Activated CD8-positive, alpha-beta memory T cell treated with anti-CD3 and anti-CD28 coated beads, Interleukin-2, amount 10 ng/mL, durations not matched to agents 7 days and 5 days (primary cell): ENCODE measurements around the gene TYMP. TPM values are rescaled to one million over a fixed set of nuclear protein-coding genes. Genes with fewer than 3 reads are reported as not detected.
A peak's percentile ranks its signal among the peaks of the same experiment; 100 is the strongest.

ENCODE experiments used
- ATAC-seq: fragments of 150-1000 bp; cut with Tn5 transposase; one replicate; pipeline ENCODE4 v1.10.0; 2021; ENCODE audit warnings: moderate library complexity
- CTCF ChIA-PET: fragments of 350-600 bp; sonication (Branson Sonifier 250); formaldehyde crosslinking; loops from one replicate; lab custom pipeline; 2021; ENCODE audit warnings: antibody characterized with exemption; lab: Charles Lee
- DNase-seq: peaks from one replicate; pipeline ENCODE4 v3.0.0-alpha.2; 2020
- H3K27ac Mint-ChIP-seq: one replicate; pipeline ENCODE4 v1.8.0; 2021; ENCODE audit warnings: mild to moderate bottlenecking, mixed read lengths
- H3K27me3 Mint-ChIP-seq: one replicate; pipeline ENCODE4 v1.8.0; 2021; ENCODE audit warnings: mixed read lengths
- H3K36me3 Mint-ChIP-seq: one replicate; pipeline ENCODE4 v1.8.0; 2021; ENCODE audit warnings: mild to moderate bottlenecking, mixed read lengths
- H3K4me1 Mint-ChIP-seq: one replicate; pipeline ENCODE4 v1.8.0; 2021; ENCODE audit warnings: mixed read lengths
- H3K4me3 Mint-ChIP-seq: one replicate; pipeline ENCODE4 v1.8.0; 2021; ENCODE audit warnings: mild to moderate bottlenecking, moderate library complexity, mixed read lengths
- H3K9me3 Mint-ChIP-seq: one replicate; pipeline ENCODE4 v1.8.0; 2022; ENCODE audit warnings: low read depth, mixed read lengths
- total RNA-seq, 2 experiments: library from RNA; stranded (reverse); gene quantifications; one replicate each; pipeline ENCODE4 v1.2.3, GENCODE V29; 2021

The TYMP gene
- total RNA-seq, 2 experiments from 2014 or later: 93.1 to 108 TPM

DNA sequence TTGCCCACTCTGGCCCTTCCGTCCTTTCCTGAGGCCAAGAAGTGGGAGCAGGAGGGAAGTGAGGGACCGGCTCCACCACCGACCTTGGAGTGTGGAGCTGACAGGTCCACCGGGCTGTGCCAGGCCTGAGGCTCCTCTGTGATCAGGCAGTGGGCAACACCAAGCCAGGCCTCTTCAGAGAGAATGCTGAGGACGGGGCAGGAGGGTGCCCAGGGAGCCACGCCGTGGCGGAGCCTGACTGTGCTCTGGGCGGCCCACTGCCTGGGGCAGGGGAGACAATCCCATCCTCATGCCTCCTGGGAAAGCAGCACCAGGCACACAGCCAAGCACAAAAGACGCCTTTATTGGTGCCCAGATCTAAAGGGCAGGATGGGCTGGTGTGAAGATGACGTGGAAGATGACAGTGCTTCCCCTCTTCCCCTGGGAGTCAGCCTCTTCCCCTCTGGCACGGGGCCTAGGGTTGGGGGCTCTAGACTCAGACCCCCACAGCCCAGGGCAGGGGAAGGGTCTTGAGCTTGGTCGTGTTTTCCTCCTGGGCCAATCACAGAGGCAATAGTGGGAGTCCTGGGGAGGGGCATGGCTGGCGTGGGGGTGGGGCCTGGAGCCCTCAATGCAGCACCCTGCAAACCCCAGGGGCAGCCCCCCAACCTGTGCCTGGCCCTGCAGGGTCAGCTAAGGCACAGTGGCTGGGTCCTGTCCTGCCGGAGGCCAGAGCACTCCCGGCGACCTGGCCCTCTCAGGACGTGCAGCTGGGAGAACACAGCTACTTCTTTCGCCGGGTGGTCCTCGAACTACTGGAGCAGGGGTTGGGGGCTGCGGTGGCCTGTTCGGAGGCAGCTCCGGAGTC, 27.0 kb downstream of the TYMP start:
- DNase-seq (no peak), ATAC-seq (no peak)
- Mint-ChIP-seq H3K4me3 (no peak overlapping the region), H3K36me3 (no peaks in the 10 kb centered on the region), H3K27me3 (peaks cover under 1% of the 10 kb centered on the region), H3K4me1 (peaks cover 15% of the 10 kb centered on the region), H3K27ac (no peak overlapping the region), H3K9me3 (no peaks in the 10 kb centered on the region)
- CTCF ChIA-PET: interaction anchor here (0.9 to 1.8 kb wide), 2 partner anchors 23 to 29 kb away, joined by 3 to 5 read pairs; partner anchors contain the start of gene SCO2

DNA sequence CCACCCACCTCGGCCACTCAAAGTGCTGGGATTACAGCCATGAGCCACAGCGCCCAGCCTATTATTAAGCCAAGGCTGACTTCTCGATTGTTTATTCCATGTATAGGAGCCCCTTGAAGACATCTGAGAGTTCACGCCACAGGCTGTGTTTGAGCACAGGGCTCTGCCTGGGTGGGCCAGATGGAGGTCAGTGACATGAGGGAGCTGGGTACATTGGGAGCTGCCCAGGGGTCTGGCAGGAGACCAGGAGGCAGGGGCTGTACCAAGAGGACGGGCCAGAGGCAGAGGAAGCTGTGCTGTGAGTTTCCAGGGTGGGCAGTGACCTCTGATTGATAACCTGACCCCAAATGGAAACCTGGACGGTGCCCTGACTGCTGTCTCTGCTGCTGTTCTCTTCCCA, 27.7 kb downstream of the TYMP start:
- no peaks in the 10 kb centered on the region for H3K9me3 Mint-ChIP-seq
- peaks cover 5% of the 10 kb centered on the region for H3K27me3 Mint-ChIP-seq
- DNase-seq (no peak), ATAC-seq (no peak)
- H3K4me1 Mint-ChIP-seq: peaks cover 15% of the 10 kb centered on the region
- H3K27ac Mint-ChIP-seq: no peak overlapping the region
- H3K36me3 Mint-ChIP-seq: no peaks in the 10 kb centered on the region
- CTCF ChIA-PET: interaction anchor here (1.2 to 1.8 kb wide), 2 partner anchors 24 to 188 kb away, joined by 3 to 5 read pairs; partner anchors contain the start of gene SCO2
- no peak overlapping the region for H3K4me3 Mint-ChIP-seq

DNA sequence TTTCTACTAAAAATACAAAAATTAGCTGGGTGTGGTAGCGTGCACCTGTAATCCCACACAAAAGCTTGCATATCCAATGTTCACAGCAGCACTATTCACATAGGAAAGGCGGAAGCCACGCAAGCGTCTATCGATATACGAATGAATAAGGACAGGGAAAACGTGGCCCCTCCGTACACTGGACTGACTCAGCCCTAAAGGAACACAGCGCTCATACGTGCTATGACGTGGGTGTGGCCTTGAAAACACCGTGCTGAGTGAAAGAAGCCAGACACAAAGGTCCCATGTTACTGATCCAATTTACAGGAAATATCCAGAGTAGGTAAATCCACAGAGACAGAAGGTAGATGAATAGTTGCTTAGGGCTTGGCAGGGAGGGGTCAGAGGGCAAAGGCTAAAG, 29.4 kb downstream of the TYMP start:
- Mint-ChIP-seq H3K9me3 (no peaks in the 10 kb centered on the region), H3K4me3 (no peak overlapping the region), H3K36me3 (no peaks in the 10 kb centered on the region), H3K27ac (no peak overlapping the region), H3K4me1 (peaks cover 10% of the 10 kb centered on the region), H3K27me3 (peaks cover 10% of the 10 kb centered on the region)
- DNase-seq (no peak), ATAC-seq (no peak)
- CTCF ChIA-PET: interaction anchor here (0.8 to 3.4 kb wide), 6 partner anchors 16 to 248 kb away, joined by 3 to 13 read pairs (median 4); no protein-coding TSS in a partner anchor

DNA sequence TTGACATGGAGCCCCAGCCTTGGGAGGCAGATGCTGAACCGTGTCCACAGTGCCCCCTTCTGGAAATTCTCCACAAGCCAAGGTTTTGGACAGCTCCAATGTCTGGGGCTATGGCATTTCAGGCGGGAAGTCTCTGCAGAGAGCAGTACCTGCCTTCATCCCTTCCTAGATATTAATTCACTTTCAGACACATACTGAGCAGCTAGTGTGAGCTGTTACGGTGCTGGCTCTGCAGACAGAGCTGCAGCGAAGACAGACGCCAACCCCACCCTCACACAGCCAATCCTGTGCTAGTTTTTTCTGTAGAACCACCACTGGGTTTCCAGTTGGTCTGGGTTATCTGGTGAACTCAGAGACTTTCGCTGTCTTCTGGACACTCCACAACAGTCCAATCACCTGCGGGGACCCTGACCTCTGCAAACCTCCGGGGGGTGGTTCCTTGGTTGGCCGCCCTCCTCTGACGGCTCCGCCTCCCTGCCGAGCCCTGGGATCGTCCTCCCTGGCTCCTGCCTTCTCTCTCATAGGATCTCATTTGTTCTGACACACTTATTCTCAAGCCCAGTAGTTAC, 31.4 kb downstream of the TYMP start:
- DNase-seq (peak; percentile 85), ATAC-seq (peak; percentile 92)
- CTCF ChIA-PET: interaction anchor here (0.6 to 3.4 kb wide), 42 partner anchors 9 to 327 kb away, joined by 3 to 38 read pairs (median 4); partner anchors contain the start of genes ADM2, HDAC10, LMF2 and MIOX
- H3K4me3 Mint-ChIP-seq: no peak overlapping the region
- H3K36me3 Mint-ChIP-seq: no peaks in the 10 kb centered on the region
- peaks cover 13% of the 10 kb centered on the region for H3K27me3 Mint-ChIP-seq
- H3K27ac Mint-ChIP-seq: no peak overlapping the region
- H3K4me1 Mint-ChIP-seq: peaks cover 7% of the 10 kb centered on the region
- no peaks in the 10 kb centered on the region for H3K9me3 Mint-ChIP-seq

DNA sequence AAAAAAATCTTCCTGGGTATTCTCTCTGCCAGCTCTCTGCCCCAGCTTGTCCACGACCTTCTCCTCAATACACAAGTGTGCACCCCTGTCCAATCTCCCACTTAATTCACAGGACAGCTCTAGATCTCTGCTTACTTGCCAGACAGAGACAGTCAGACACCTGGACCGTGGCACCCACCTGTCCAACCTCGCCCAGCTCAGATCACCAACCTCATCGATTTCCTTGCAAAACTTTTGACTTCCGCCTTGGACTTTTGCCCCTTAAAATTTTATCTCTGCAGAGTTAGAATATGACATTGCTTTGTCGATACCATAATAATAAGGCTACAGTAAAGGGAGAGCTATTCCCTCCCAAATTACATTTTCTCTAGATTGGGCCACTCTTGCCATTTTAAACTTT, 32.7 kb downstream of the TYMP start:
- ATAC-seq: no peak
- CTCF ChIA-PET: interaction anchor here (1.0 to 3.4 kb wide), 17 partner anchors 10 to 255 kb away, joined by 3 to 38 read pairs (median 5); partner anchors contain the start of genes ADM2, HDAC10, LMF2 and MIOX
- no peak overlapping the region for H3K4me3 Mint-ChIP-seq

DNA sequence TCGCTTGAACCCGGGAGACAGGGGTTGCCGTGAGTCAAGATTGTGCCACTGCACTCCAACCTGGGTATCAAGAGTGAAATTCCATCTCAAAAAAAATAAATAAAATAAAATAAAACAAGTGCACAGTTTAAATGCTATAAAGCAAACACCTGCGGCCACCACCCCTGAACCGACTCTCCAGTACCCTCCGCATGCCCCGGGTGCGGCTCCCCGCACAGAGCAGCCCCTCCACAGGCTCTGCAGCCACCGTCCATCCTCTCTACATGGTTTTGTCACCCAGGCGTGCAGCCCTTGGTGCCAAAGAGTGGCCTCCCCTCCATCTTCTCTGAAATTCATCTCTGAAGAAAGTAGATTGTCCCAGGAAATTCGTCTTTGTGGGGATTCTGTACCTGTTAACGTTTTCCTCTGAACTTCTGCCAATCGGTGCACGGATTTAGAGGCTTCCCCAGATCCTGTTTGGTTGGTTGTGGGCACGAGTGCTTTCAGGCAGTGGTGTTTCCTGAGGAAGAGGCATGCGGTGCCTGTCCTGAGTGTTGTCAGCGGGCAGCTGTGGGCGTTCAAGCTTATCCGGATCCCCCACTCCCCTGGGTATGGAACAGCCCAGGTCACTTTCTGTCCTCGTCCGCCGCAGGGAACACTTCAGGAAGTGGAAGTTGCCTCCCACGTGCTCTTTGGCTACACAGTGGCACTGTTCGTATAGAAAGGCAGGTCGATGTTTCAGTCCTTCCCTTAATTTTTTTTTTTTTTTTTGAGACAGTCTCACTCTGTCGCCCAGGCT, 39.1 kb downstream of the TYMP start:
- Mint-ChIP-seq H3K27me3 (peaks cover 5% of the 10 kb centered on the region), H3K4me3 (no peak overlapping the region), H3K4me1 (peaks cover 8% of the 10 kb centered on the region), H3K9me3 (no peaks in the 10 kb centered on the region), H3K27ac (no peak overlapping the region), H3K36me3 (no peaks in the 10 kb centered on the region)
- DNase-seq (no peak), ATAC-seq (peak; percentile 32)
- CTCF ChIA-PET: interaction anchor here (0.8 to 1.4 kb wide), 2 partner anchors 9 to 23 kb away, joined by 3 read pairs; no protein-coding TSS in a partner anchor

More for the DNA sequence above, 32.7 kb downstream of the TYMP start:
- DNase-seq: no peak
- H3K36me3 Mint-ChIP-seq: no peaks in the 10 kb centered on the region
- H3K27ac Mint-ChIP-seq: no peak overlapping the region
- no peaks in the 10 kb centered on the region for H3K9me3 Mint-ChIP-seq
- H3K27me3 Mint-ChIP-seq: peaks cover 13% of the 10 kb centered on the region
- peaks cover 7% of the 10 kb centered on the region for H3K4me1 Mint-ChIP-seq

DNA sequence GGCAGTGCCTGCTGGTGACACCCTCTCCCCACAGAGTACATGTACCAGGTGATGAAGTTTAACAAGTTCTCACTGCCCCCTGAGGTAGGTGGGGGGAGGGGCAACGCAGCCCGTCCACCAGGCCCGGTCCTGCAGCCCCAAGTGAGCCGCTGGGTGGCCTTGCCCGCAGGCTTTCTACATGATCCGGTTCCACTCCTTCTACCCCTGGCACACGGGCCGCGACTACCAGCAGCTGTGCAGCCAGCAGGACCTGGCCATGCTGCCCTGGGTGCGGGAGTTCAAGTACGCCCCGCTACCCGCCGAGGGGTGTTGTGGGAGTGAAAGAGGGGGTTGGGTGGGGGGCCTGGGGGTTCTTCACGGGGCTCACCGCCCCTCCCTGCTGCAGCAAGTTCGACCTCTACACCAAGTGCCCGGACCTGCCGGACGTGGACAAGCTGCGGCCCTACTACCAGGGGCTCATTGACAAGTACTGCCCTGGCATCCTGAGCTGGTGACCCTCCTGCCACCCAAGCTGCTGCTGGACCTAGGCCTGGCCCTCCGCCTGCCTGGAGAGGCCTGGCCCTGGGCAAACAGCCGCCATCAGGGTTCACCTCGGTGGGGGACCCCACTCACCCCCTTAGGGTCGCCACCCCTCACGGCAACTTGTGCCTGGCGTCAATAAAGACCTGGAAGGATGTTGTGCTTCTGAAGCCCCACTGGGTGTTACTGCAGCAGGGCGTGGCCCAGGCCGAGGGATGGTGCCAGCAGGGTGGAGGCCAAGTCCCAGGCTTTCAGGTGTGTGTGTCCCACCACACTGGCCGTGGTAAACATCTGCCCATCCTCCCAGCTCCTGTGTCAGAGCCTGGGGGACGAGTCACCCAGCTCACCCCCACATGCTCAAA, 40.2 kb downstream of the TYMP start:
- Mint-ChIP-seq H3K4me3 (no peak overlapping the region), H3K27ac (no peak overlapping the region), H3K9me3 (no peaks in the 10 kb centered on the region), H3K27me3 (no peaks in the 10 kb centered on the region), H3K4me1 (peaks cover 8% of the 10 kb centered on the region), H3K36me3 (no peaks in the 10 kb centered on the region)
- no peak for DNase-seq
- CTCF ChIA-PET: interaction anchor here (1.3 to 1.4 kb wide), 2 partner anchors 9 to 10 kb away, joined by 3 to 4 read pairs; no protein-coding TSS in a partner anchor
- no peak for ATAC-seq

DNA sequence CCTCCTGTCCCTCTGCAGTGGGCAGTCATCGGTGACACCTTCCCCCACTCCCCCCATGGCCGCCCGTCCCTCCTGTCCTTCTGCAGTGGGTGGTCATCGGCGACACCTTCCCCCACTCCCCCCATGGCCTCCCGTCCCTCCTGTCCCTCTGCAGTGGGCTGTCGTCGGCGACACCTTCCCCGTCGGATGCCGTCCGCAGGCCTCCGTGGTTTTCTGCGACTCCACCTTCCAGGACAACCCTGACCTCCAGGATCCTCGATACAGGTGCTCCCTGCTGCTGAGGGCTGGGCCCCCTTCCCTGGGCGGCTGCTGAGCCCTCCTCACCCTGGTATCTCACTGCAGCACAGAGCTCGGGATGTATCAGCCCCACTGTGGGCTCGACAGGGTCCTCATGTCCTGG, 40.9 kb downstream of the TYMP start:
- no peak for DNase-seq
- H3K36me3 Mint-ChIP-seq: no peaks in the 10 kb centered on the region
- CTCF ChIA-PET: interaction anchor here (1.3 kb wide), 1 partner anchor 9 kb away, joined by 4 read pairs; no protein-coding TSS in a partner anchor
- ATAC-seq: no peak
- no peaks in the 10 kb centered on the region for H3K9me3 Mint-ChIP-seq
- no peaks in the 10 kb centered on the region for H3K27me3 Mint-ChIP-seq
- no peak overlapping the region for H3K27ac Mint-ChIP-seq
- no peak overlapping the region for H3K4me3 Mint-ChIP-seq
- peaks cover 8% of the 10 kb centered on the region for H3K4me1 Mint-ChIP-seq

DNA sequence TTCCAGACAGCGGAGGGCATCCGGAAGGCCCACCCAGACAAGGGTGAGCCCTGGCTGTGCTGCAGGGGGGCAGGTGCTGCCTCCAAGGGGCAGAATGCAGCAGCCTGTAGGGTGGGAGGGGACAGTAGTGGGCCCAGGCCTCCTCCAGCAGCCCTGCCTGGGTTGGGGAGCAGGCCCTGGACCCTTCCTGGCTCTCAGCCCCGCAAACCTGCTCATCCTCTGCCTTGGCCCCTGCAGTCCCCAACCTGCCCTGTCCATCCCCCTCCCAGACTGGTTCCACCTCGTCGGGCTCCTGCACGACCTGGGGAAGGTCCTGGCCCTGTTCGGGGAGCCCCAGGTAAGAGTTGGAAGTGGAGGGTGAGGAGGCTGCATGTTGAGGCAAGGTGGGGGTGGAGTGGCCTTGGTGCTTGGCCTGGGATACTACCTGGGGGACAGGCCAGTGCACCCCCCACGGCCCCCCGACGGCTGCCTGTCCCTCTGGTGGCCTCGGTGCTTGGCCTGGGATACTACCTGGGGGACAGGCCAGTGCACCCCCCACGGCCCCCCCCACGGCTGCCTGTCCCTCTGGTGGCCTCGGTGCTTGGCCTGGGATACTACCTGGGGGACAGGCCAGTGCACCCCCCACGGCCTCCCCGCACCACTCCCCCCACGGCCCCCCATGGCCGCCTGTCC, 41.7 kb downstream of the TYMP start:
- H3K36me3 Mint-ChIP-seq: no peaks in the 10 kb centered on the region
- peaks cover 8% of the 10 kb centered on the region for H3K4me1 Mint-ChIP-seq
- no peak overlapping the region for H3K27ac Mint-ChIP-seq
- CTCF ChIA-PET: no interaction called here
- no peaks in the 10 kb centered on the region for H3K27me3 Mint-ChIP-seq
- DNase-seq (no peak), ATAC-seq (no peak)
- H3K4me3 Mint-ChIP-seq: no peak overlapping the region
- no peaks in the 10 kb centered on the region for H3K9me3 Mint-ChIP-seq

DNA sequence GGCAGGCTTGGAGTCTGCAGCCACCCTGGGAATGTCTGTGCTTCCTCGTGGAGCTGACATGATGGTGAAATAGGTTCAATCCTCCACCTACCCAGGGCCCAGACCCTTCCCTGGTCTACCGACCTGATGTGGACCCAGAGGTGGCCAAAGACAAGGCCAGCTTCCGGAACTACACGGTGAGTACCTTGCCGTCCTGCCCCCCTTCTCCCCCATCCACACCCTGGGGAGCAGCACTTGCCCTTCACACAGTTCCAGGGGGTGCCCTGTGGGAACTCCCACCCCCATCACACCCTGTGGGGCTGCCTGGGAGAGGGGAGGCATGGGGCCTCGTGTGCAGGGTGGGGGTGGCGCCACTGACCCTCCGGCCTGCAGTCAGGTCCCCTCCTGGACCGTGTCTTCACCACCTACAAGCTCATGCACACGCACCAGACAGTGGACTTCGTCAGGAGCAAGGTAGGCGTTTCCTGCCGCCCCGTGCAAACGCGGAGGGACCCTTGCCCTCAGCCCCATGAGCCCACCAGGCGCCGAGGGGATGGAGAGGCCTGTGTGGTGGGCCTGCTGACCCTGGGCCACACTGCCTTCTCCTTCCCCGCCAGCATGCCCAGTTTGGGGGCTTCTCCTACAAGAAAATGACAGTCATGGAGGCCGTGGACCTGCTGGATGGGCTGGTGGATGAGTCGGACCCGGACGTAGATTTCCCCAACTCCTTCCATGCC, 42.4 kb downstream of the TYMP start:
- ATAC-seq (no peak), DNase-seq (no peak)
- Mint-ChIP-seq H3K27me3 (no peaks in the 10 kb centered on the region), H3K9me3 (no peaks in the 10 kb centered on the region), H3K4me1 (peaks cover 8% of the 10 kb centered on the region), H3K36me3 (no peaks in the 10 kb centered on the region), H3K27ac (no peak overlapping the region), H3K4me3 (no peak overlapping the region)
- CTCF ChIA-PET: interaction anchor here (0.8 to 1.1 kb wide), 2 partner anchors 9 to 10 kb away, joined by 3 to 4 read pairs; no protein-coding TSS in a partner anchor

DNA sequence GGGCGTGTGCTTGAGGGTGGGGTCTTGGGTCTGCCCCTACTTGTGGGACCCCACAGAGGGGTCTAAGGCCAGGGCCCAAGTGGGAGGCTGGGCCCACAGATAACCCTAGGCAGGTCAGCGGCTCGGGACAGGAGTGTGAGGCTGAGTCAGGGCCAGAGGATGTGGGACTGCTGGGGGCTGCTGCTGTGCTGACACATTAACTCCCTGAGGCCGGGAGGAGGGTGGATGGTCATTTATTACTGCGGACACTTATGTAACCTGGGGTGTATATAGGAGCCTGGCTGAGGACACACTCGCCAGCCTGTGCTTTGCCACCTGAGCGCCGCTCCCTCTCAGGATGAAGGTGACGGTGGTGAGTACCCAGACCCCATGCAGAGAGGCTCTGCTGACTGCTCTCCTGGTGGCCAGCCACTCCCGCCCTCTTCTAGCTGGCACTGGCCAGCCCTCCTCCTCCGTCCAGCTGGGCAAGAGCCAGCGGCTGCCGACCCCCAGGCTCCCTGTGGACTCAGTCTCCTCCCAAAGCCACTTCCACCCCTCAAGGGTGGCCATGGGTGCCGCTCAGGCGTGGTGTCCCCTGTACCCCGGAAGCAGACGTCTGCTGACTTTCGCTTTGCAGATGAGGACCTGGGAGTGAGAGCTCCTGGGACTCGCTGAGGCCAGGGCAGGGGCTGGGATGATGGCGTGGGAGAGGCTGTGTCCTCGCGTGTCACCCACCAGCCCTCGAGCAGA, 43.1 kb downstream of the TYMP start, which contains the start of gene MIOX:
Gene MIOX (plus strand): TSS at position 299 of the 729 bp plus-strand sequence. CDS start 39 bp downstream, at position 338.
- ATAC-seq (no peak), DNase-seq (no peak)
- Mint-ChIP-seq H3K9me3 (no peaks in the 10 kb centered on the region), H3K4me1 (peaks cover 8% of the 10 kb centered on the region), H3K36me3 (no peaks in the 10 kb centered on the region), H3K27me3 (no peaks in the 10 kb centered on the region), H3K4me3 (no peak within 1 kb of the TSS), H3K27ac (no peak within 1 kb of the TSS)
- CTCF ChIA-PET: interaction anchor here (0.8 to 1.1 kb wide), 2 partner anchors 8 to 11 kb away, joined by 3 to 4 read pairs; no protein-coding TSS in a partner anchor
